GM12873 (cell line): ENCODE results near the gene CTSH.

Experiments
- TF ChIP-seq, protein P1 (sequence below): IDR thresholded peaks from 2 replicates; pipeline ENCODE4 v1.5.1; 2012; ENCODE audit warnings: low read depth, mild to moderate bottlenecking, moderate library complexity, low read length, control low read depth; ENCODE audit not compliant: insufficient read depth; ENCODE audit errors: missing control alignments

Gene CTSH

DNA sequence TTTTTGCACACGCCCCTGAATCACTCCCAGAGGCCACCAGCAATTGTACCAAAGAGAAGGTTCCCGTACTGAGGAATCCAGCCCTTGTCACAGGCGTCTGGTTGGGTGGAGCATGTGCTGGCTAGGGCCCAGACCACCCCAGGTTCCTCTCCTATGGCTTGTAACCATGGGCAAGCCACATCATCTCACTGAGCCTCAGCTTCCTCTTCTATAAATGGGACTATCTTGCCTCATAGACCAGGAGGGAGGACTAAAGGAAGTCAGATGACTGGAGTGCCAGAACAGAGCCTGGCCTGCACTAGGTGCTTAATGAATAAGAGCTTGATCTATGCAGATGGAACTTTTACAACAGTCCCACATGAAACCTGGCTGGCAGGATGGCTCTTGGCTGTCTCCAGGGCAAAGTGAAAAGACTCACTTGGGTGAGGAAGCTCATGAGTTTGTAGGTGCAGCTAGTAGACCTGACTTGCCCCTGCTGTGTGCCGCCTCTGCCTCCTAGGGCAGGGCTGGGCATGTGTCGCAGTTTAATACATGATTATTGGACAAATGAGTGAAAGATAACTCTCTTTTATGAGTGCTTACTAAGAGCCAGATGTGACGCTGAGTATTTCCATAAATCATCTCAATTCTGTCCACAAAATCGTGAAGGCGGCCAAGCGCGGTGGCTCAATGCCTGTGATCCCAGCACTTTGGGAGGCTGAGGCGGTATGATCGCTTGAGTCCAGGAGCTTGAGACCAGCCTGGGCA, 29.3 kb downstream of the CTSH start:
- TF ChIP-seq, protein P1, sequence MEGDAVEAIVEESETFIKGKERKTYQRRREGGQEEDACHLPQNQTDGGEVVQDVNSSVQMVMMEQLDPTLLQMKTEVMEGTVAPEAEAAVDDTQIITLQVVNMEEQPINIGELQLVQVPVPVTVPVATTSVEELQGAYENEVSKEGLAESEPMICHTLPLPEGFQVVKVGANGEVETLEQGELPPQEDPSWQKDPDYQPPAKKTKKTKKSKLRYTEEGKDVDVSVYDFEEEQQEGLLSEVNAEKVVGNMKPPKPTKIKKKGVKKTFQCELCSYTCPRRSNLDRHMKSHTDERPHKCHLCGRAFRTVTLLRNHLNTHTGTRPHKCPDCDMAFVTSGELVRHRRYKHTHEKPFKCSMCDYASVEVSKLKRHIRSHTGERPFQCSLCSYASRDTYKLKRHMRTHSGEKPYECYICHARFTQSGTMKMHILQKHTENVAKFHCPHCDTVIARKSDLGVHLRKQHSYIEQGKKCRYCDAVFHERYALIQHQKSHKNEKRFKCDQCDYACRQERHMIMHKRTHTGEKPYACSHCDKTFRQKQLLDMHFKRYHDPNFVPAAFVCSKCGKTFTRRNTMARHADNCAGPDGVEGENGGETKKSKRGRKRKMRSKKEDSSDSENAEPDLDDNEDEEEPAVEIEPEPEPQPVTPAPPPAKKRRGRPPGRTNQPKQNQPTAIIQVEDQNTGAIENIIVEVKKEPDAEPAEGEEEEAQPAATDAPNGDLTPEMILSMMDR = no peak

- TF ChIP-seq, protein P1 = peak; percentile 38
Measured at GRCh38 chr15:78914027-78914764, 30.6 kb downstream of the CTSH start.

- TF ChIP-seq, protein P1 = no peak
Measured at GRCh38 chr15:78913012-78913411, 31.8 kb downstream of the CTSH start.

DNA sequence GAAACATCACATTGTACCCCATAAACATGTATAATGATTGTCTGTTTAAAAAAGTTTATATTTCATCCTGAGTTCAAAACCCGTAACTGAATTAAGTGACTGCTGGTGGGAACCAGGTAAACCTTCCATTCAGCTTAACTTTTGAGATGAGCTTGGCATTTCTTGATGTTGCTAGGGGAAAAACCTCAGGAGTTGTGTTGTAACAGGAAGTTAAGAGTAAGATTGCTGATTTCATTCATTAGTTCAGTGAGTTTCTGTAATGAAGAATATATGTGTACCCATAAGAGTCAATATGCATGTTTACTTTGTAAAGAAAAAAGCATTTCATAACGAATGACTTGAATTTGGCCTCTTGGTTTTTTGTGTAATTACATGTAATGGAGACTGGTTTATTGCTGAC, 32.5 kb downstream of the CTSH start:
- TF ChIP-seq, protein P1 = no peak

GRCh38 chr15:78910271-78910670, 34.6 kb downstream of the CTSH start:
- TF ChIP-seq, protein P1 = no peak

DNA sequence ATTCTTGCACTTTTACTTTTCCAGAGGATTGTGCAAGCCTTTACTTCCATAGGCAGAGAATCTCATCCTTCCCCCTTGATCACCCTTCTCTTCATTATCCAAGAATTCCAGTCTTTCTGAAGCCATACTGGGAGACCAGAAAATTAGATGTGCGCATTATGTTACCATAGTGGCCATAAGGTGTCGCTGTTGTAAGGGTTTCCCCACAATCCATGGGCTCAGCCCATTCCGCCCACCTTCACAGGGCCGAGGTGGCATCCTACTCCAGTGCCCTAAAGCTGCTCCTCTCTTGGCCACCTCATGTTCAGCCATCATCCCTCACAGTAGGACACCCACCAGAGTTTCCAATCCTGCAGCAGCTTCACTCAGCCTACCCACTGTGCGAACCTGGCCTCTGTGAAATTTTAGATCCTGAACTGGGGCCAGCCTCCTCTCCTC, 35.0 kb downstream of the CTSH start:
- TF ChIP-seq, protein P1 = peak; percentile 81

DNA sequence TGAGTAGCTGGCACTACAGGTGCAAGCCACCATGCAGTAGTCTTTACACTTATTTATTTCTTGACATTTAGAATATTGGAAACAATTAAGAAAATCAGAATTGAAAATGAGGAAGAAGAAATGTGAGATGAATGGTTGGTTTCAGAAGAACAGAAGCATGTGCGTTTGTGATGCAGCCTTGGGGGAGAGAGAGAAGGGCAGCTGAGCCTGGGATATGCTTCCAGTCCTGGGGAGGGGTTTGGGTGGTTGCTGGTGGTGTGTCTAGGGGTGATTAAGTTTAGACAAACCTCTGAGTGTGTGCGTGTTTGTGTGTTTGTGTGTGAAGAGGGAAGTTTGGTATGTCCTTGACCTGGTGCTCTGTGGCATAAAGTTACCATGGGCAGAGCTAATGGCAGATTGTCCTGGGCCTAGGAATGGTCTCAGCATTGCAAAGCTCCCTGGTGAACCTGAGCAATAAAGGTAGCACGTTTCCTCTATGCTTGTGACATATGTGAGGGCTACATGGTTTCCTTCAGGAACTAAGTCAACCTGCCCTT, 35.6 kb downstream of the CTSH start:
- TF ChIP-seq, protein P1 = no peak
